A549 (cell line): ENCODE measurements around the gene TIMM50. TPM values are rescaled to one million over a fixed set of nuclear protein-coding genes. Genes with fewer than 3 reads are reported as not detected.
A peak's percentile ranks its signal among the peaks of the same experiment; 100 is the strongest.

Source experiments
- ATAC-seq, 2 experiments: fragments of 200-7000 bp in 1 of 2; fragments of >200 bp in 1 of 2; cut with Nextera tagmentation in 1 of 2; cut with Tn5 transposase in 1 of 2; 3 replicates each; pipeline versions ENCODE4 v1.8.0 to v1.9.1; 2018 to 2020; ENCODE audit warnings: mild to moderate bottlenecking in 1 of 2, moderate library complexity in 1 of 2
- CTCF ChIA-PET: fragments of 300-600 bp; sonication (Branson Sonifier 250); formaldehyde crosslinking; extraction: SDS; loops from one replicate; lab custom pipeline; 2021; ENCODE audit warnings: antibody characterized with exemption, inconsistent platforms; lab: Yijun Ruan, JAX
- POLR2A ChIA-PET: fragments of 350-600 bp; formaldehyde crosslinking; extraction: SDS; loops from one replicate; lab custom pipeline; 2021; ENCODE audit warnings: antibody characterized with exemption, inconsistent platforms; lab: Yijun Ruan, JAX
- DNase-seq, 2 experiments: peaks; one replicate each; pipeline versions ENCODE4 v3.0.0 to v3.0.0-alpha.2; 2011 to 2016; ENCODE audit warnings: low read depth in 1 of 2, low spot score in 1 of 2
- FAIRE-seq: peaks from 2 replicates; lab custom pipeline; 2011; peaks lifted over from hg19 to GRCh38; lab: Jason Lieb, UNC
- H3K27ac ChIP-seq, 2 experiments: fragments of >200 bp; sonication (Bioruptor Twin); formaldehyde crosslinking; 3 replicates each; pipeline ENCODE4 v1.5.1; 2016 to 2017
- H3K4me1 ChIP-seq: fragments of >200 bp; sonication (Bioruptor Twin); formaldehyde crosslinking; 3 replicates; pipeline ENCODE4 v1.6.1; 2016
- H3K4me2 ChIP-seq: fragments of >200 bp; sonication (Bioruptor Twin); formaldehyde crosslinking; 3 replicates; pipeline ENCODE4 v1.6.1; 2016
- H3K4me3 ChIP-seq: fragments of >200 bp; sonication (Bioruptor Twin); formaldehyde crosslinking; 3 replicates; pipeline ENCODE4 v1.5.1; 2016
- H3K9me3 ChIP-seq: fragments of >200 bp; sonication (Bioruptor Twin); formaldehyde crosslinking; 3 replicates; pipeline ENCODE4 v1.6.1; 2016
- CBX2 ChIP-seq: fragments of 200-600 bp; sonication (generic); IDR thresholded peaks from 2 replicates; pipeline ENCODE4 v1.6.1; 2016; ENCODE audit warnings: low read depth, mild to moderate bottlenecking, borderline replicate concordance
- EHMT2 ChIP-seq: fragments of 200-600 bp; sonication (generic); IDR thresholded peaks from 2 replicates; pipeline ENCODE4 v1.6.1; 2016; ENCODE audit warnings: antibody characterized with exemption, low read depth, mild to moderate bottlenecking, moderate library complexity
- FOSL2 ChIP-seq, 2 experiments: fragments of 450-650 bp in 1 of 2; fragments of >200 bp in 1 of 2; sonication (Bioruptor Twin) in 1 of 2; formaldehyde crosslinking; IDR thresholded peaks; 2 replicates each; pipeline versions ENCODE4 v1.5.0 to v1.6.1; 2016 to 2020; ENCODE audit warnings: mild to moderate bottlenecking in 1 of 2, moderate library complexity in 1 of 2
- HDAC2 ChIP-seq: fragments of 200-600 bp; sonication (generic); IDR thresholded peaks from 2 replicates; pipeline ENCODE4 v1.6.1; 2016
- HOXB13 ChIP-seq: fragments of 250-450 bp; sonication (Bioruptor Pico); IDR thresholded peaks from 2 replicates; pipeline ENCODE4 v1.5.0; 2020; ENCODE audit warnings: low read depth, mild to moderate bottlenecking, moderate library complexity
- HOXB5 ChIP-seq: fragments of 250-450 bp; sonication (Bioruptor Pico); IDR thresholded peaks from 2 replicates; pipeline ENCODE4 v1.5.0; 2020; ENCODE audit warnings: mild to moderate bottlenecking, moderate library complexity
- KDM5A ChIP-seq: fragments of 200-600 bp; sonication (generic); IDR thresholded peaks from 2 replicates; pipeline ENCODE4 v1.6.1; 2016; ENCODE audit warnings: antibody characterized with exemption, mild to moderate bottlenecking
- NFE2L2 ChIP-seq: fragments of 150-350 bp; conservative IDR thresholded peaks from 2 replicates; pipeline ENCODE4 v1.6.1; 2014; ENCODE audit warnings: low read length
- PBX3 ChIP-seq: IDR thresholded peaks from 2 replicates; pipeline ENCODE4 v1.6.1; 2012
- PHF8 ChIP-seq: fragments of 200-600 bp; sonication (generic); IDR thresholded peaks from 2 replicates; pipeline ENCODE4 v1.6.1; 2016; ENCODE audit warnings: low read depth, mild to moderate bottlenecking, antibody characterized with exemption, moderate library complexity, borderline replicate concordance
- RAD21 ChIP-seq, 2 experiments: fragments of >200 bp in 1 of 2; sonication (Bioruptor Twin) in 1 of 2; formaldehyde crosslinking in 1 of 2; IDR thresholded peaks in 1 of 2; conservative IDR thresholded peaks in 1 of 2; 2 replicates in 1 of 2; 3 replicates in 1 of 2; pipeline ENCODE4 v1.6.1; 2012 to 2018; ENCODE audit warnings: inconsistent platforms in 1 of 2
- RARB ChIP-seq: fragments of 250-450 bp; sonication (Bioruptor Pico); IDR thresholded peaks from 2 replicates; pipeline ENCODE4 v1.8.0; 2021; ENCODE audit warnings: mild to moderate bottlenecking, moderate library complexity
- RCOR1 ChIP-seq: fragments of 150-350 bp; IDR thresholded peaks from 2 replicates; pipeline ENCODE4 v1.6.1; 2014; ENCODE audit warnings: antibody characterized with exemption, low read length, low read depth
- RFX5 ChIP-seq: fragments of 450-650 bp; IDR thresholded peaks from 2 replicates; pipeline ENCODE4 v1.7.1; 2014; ENCODE audit warnings: antibody characterized with exemption, mild to moderate bottlenecking, moderate library complexity
- RNF2 ChIP-seq: fragments of 200-600 bp; sonication (generic); IDR thresholded peaks from 2 replicates; pipeline ENCODE4 v1.6.1; 2016; ENCODE audit warnings: low read depth, mild to moderate bottlenecking, antibody characterized with exemption, moderate library complexity, borderline replicate concordance
- SREBF2 ChIP-seq: fragments of 450-650 bp; IDR thresholded peaks from 2 replicates; pipeline ENCODE4 v1.6.1; 2014; ENCODE audit warnings: mild to moderate bottlenecking, moderate library complexity
- ZNF302 ChIP-seq: fragments of 250-450 bp; sonication (Bioruptor Pico); IDR thresholded peaks from 2 replicates; pipeline ENCODE4 v1.9.0; 2021; ENCODE audit warnings: inconsistent platforms, mild to moderate bottlenecking, moderate library complexity
- WGBS: methylation state at CpG from one replicate; pipeline ENCODE4 v1.1.6; 2017; ENCODE audit errors: missing lambda C conversion rate; 5-methylcytosine and 5-hydroxymethylcytosine counted together
- polyA plus RNA-seq, 4 experiments: library from polyadenylated mRNA; depleted of rRNA in 3 of 4; stranded (reverse); fragments of >200 nt; fragmentation: RNase III in 1 of 4; extraction: RNeasy Plus Mini Kit Qiagen cat#74134 plus additional on column Dnase treatment in 1 of 4; gene quantifications; 2 replicates in 3 of 4; 3 replicates in 1 of 4; pipeline ENCODE4 v1.2.3, GENCODE V29; 2011 to 2017
- TF ChIP-seq, protein P1 (sequence below): IDR thresholded peaks from 2 replicates; pipeline ENCODE4 v1.6.1; 2012
- TF ChIP-seq, protein P2 (sequence below): fragments of >200 bp; sonication (Bioruptor Twin); formaldehyde crosslinking; IDR thresholded peaks from 3 replicates; pipeline ENCODE4 v1.5.1; 2016
- TF ChIP-seq, protein P3 (sequence below): fragments of 250-450 bp; sonication (Bioruptor Pico); IDR thresholded peaks from 2 replicates; pipeline ENCODE4 v1.5.0; 2020; ENCODE audit warnings: low read depth, mild to moderate bottlenecking, moderate library complexity

The TIMM50 gene
- polyA plus RNA-seq, 2 of the 4 experiments (the other 2 are of a cell fraction) = 204 to 234 TPM

DNA sequence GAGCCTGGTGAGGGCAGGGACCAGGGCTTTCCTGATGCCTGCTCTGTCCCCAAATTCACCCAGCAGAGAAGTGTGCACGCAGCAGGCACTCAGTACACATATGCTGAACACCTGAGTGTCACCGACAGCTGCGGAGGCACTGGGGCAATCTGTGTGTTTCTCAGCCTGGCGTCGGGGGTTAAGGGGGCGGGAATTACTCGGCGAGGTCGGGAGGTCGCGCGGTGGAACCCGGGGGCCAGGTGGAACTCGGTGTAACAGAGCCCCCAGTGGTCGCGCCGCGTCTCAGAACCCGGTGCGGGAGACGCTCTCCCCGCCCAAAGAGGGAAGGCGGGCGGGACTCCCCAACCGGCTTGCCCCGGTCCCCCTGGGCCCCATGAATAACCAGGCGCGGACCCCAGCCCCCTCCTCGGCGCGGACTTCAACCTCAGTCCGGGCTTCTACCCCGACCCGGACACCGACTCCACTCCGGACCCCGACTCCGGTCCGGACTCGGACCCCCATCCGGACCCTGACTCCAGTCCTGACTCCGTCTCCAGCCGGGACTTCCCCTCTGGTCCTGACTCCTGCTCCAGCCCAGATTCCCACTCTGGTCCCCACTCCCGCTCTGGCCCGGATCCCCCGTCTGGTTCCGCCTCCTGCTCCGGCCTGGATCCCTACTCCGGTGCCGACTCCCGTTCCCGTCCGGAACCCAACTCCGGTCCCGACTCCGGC, 34.4 kb downstream of the TIMM50 start, which contains the start of gene SELENOV:
Gene SELENOV, plus strand, starts transcription at position 300 of the 711 bp plus-strand sequence. Its CDS starts 74 bp downstream, at position 374.
- Histone ChIP-seq H3K4me2 (peak within 1 kb of the TSS; percentile 89), H3K9me3 (no peaks in the 10 kb centered on the region), H3K4me1 (peaks cover 9% of the 10 kb centered on the region; the same call in 2 of the 3 replicates), H3K4me3 (peak within 1 kb of the TSS; percentile 42), H3K27ac (peak within 1 kb of the TSS in 1 of 2 experiments; percentile 66; a peak in 3 of 6 replicates)
- TF ChIP-seq, protein P1, sequence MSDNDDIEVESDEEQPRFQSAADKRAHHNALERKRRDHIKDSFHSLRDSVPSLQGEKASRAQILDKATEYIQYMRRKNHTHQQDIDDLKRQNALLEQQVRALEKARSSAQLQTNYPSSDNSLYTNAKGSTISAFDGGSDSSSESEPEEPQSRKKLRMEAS = 0 out of 2 replicates have a peak, but pooled peaks have one; percentile 8
- TF ChIP-seq FOSL2 (IDR thresholded peaks at IDR 0.05) = no peak
- no peak for TF ChIP-seq FOSL2 (CRISPR knock-in tag; IDR thresholded peaks at IDR 0.05)
- TF ChIP-seq RFX5 = 0 out of 2 replicates have a peak, but pooled peaks have one; percentile 15
- TF ChIP-seq, protein P2, sequence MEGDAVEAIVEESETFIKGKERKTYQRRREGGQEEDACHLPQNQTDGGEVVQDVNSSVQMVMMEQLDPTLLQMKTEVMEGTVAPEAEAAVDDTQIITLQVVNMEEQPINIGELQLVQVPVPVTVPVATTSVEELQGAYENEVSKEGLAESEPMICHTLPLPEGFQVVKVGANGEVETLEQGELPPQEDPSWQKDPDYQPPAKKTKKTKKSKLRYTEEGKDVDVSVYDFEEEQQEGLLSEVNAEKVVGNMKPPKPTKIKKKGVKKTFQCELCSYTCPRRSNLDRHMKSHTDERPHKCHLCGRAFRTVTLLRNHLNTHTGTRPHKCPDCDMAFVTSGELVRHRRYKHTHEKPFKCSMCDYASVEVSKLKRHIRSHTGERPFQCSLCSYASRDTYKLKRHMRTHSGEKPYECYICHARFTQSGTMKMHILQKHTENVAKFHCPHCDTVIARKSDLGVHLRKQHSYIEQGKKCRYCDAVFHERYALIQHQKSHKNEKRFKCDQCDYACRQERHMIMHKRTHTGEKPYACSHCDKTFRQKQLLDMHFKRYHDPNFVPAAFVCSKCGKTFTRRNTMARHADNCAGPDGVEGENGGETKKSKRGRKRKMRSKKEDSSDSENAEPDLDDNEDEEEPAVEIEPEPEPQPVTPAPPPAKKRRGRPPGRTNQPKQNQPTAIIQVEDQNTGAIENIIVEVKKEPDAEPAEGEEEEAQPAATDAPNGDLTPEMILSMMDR = 0 out of 3 replicates have a peak, but pooled peaks have one; percentile 6
- TF ChIP-seq NFE2L2 = no peak
- TF ChIP-seq RARB (CRISPR knock-in tag) = no peak
- TF ChIP-seq SREBF2 = no peak
- TF ChIP-seq PHF8 = no peak
- TF ChIP-seq, protein P3, sequence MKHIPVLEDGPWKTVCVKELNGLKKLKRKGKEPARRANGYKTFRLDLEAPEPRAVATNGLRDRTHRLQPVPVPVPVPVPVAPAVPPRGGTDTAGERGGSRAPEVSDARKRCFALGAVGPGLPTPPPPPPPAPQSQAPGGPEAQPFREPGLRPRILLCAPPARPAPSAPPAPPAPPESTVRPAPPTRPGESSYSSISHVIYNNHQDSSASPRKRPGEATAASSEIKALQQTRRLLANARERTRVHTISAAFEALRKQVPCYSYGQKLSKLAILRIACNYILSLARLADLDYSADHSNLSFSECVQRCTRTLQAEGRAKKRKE (CRISPR knock-in tag) = no peak
- no peak for TF ChIP-seq EHMT2
- no peak for TF ChIP-seq KDM5A
- no peak for TF ChIP-seq HDAC2
- no peak for TF ChIP-seq HOXB13 (CRISPR knock-in tag)
- TF ChIP-seq PBX3 = no peak
- TF ChIP-seq RNF2 = no peak
- TF ChIP-seq ZNF302 (CRISPR knock-in tag) = no peak
- 0 out of 5 replicates have a peak, but pooled peaks of 1 of the 2 experiments have one; percentile 10 for TF ChIP-seq RAD21 (conservative IDR thresholded peaks at IDR 0.05 in 1 of 2, IDR thresholded peaks at IDR 0.05 in 1 of 2)
- TF ChIP-seq CBX2 = no peak
- TF ChIP-seq HOXB5 = no peak
- no peak for TF ChIP-seq RCOR1
- no peak for FAIRE-seq
- no peak for DNase-seq
- POLR2A ChIA-PET = interaction anchor here (0.8 to 2.7 kb wide), 2 partner anchors 68 to 79 kb away, joined by 4 to 11 read pairs; partner anchors contain the start of gene RPS16
- CTCF ChIA-PET = interaction anchor here (1.1 to 17.0 kb wide), 10 partner anchors 12 to 157 kb away, joined by 3 to 257 read pairs (median 8); partner anchors contain the start of genes DLL3 and EID2B
- 20% methylated on average over 51 of the region's 56 CpGs for WGBS
- ATAC-seq = peak; percentile 48 to 64
